ENCODE data around the gene POGK.
"Not testable (repeated sequence)": the region's sequence is repeated elsewhere in the genome, so short reads cannot be mapped to it uniquely, and the experiment has no call there.

POGK gene, protein sequence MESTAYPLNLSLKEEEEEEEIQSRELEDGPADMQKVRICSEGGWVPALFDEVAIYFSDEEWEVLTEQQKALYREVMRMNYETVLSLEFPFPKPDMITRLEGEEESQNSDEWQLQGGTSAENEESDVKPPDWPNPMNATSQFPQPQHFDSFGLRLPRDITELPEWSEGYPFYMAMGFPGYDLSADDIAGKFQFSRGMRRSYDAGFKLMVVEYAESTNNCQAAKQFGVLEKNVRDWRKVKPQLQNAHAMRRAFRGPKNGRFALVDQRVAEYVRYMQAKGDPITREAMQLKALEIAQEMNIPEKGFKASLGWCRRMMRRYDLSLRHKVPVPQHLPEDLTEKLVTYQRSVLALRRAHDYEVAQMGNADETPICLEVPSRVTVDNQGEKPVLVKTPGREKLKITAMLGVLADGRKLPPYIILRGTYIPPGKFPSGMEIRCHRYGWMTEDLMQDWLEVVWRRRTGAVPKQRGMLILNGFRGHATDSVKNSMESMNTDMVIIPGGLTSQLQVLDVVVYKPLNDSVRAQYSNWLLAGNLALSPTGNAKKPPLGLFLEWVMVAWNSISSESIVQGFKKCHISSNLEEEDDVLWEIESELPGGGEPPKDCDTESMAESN

DNA sequence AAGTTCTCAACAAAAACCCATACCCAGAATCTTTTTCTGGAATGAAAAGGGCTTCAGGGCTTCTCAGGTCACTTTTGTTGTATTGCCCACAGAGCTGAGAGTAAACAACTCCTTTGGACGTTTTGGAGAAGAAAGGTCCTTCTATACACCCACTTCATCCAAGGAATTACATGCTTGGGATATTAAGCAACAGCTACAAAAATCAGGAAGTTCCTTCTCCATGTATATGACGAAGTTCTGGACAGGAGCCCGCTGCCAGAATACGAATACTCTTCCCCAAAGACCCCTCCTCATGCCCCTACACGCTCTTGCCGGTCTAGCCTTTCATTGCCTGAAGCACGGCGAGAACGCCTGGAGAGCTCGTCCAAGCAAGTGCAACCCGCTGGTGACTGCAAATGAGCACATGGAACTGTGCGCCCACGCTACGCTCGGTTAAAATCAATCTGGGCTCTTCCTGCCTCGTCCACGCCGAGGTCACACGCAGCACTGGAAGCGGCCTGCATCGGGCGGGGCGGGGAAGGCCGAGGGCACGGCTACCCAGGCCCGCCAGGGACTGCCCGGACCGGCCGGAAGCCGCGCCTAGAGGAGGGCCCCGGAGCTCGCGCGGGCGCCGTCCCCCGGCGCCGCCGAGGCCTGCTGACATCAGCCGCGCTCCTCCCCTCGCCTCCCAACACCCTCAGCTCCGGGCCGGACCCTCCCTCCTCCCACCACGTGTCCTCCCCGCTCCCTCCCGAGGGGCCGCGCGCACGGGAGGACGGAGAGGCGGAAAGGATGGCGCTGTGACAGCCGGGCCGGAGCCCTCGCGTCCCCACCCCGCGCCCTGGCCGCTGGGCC is at the start of gene POGK:
Gene POGK (plus strand): TSS at position 710 of the 834 bp plus-strand sequence. CDS start 1,482 bp downstream, outside the sequence.
- peak; percentile 85 to 89 for DNase-seq

DNA sequence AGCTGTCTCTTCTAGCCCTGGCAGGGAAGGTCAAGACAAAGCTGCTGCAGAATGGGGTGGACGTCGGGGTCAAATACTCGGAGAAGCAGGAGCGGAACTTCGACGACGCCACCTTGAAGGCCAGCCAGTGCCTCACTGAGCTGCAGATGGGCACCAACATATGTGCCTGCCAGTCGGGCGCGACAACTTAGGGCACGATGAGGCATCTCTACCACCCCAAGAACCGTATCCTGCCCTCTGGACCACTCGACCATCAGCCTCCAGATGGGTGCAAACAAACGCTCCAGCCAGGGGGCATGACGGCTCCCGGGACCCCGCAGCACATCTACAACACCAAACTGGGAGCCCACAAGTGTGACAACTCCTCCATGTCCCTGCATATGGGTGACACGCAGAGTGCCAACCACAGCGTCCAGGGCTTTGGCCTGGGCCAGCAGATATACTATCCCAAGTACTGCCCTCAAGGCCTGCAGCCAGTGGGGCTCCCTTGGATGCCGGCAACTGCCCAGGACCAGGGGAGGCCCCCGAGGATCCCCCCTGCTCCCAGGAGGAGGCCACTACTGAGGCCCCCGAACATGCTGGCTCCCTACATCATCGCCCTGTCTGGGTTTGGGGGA is 42.5 kb upstream of the POGK start:
- no peak for DNase-seq

DNA sequence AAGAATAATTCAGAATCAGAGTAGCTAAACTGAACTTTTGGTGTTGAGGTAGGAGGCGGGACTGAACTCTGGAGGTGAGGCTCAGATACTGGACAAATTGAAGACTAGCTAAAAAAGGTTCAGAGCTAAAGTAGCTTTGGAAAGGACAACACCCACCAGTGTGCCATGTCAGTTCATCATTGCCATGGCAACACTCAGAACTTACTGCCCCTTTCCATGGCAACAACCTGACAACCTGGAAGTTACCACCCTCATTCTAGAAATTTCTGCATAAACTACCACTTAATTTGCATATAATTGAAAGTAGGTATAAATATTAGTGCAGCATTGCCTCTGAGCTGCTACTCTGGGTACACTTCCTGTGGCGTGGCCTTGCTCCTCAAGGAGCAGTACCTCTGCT is 30.3 kb upstream of the POGK start:
- DNase-seq, result no peak

DNA sequence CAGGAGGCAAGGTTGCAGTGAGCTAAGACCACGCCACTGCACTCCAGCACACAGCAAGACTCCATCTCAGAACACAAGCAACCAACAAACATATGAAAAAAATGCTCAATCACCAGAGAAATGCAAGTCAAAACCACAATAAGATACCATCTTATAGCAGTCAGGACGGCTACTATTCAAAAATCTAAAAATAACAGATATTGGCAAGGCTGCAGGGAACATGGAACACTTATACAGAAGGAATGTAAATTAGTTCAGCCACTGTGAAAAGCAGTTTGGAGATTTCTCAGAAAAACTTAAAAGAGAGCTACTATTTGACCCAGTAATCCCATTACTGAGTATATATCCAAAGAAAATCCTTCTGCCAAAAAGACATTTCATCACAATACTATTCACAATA is 27.6 kb upstream of the POGK start:
- no peak for DNase-seq

DNA sequence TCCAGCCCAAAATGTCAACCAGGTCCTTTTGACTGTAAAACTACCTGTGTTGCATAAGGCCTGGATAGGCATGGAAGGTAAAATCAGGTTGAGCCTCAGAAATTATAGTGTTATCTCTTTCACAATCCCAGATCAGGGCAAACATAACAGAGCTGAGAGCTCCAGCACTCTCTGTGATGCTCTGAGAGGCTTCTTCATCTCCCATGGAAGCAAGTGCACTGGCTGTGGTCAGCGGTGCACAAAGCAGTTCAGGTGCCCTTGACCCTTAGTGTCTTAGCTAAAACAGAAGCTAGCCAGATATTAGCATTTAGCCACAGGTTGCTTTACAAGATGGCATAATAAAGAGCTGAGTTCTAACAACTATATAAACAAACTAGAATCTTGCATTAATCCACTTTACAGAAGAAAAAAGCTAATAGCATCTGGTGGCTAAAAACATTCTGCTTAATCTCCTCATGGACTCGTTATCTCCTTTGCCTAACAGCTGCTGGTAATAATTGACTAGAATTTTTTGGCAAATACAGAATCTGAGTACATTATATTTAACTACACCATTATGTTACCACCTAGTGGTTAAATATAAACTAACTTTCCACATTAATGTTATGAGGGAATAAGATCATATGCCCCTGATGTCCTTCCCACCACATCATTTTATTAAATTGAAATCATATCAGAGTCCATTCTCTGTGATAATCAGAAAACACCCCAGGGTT is 25.6 kb upstream of the POGK start:
- no peak for DNase-seq

DNA sequence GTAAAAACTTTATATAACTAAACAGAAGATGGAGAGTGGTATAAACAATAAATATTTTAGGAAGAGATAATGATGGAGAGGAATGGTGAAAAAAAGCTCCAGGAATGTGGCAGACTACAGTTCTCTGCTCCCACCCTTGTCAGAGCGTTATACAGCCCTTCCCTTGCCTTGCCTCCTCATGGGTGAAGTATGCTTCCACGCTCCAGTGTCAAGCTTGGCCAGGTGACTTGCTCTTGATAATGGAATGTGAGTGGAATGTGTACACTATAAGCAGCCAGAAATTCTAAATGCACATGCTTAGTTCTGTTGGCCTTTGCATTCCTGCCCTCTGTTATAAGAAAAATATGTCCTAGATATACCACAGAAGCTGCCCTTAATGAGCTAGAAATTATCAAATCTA is 24.7 kb upstream of the POGK start:
- DNase-seq, result no peak

DNA sequence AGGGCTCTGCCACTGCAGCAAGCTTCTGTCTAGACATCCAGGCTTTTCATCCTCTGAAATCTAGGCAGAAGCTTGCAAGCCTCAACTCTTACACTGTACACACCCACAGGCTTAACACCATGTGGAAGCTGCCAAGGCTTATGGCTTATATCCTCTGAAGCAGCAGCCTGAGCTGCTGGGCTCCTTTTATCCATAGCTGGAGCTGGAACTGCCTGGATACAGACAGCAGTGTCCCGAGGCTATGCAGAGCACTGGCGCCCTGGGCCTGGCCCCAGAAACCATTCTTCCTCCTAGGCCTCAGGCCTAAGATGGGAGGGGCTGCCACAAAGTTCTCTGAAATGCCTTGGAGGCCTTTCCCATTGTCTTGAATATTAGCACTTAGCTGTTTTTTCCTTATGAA is 19.3 kb upstream of the POGK start:
- no peak for DNase-seq

DNA sequence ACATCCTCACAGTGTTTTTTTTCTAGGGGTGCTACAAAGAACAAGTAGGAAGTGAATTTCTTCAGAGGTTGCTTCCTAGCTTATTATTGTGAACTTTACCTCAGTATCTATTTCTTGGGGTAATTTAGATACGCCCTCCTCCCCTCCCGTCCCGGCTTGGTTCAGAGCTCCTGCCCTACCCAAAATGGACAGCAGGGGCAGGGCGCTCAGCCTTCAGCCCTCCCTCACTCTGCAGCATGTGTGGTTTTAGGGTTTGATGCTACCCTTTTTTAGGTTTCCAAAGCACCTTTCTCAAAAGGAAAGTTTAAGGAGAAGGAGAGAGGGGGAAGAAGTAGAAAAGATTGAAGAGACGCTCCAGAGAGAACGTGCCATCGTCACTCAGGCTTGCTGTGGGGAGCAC is 16.9 kb upstream of the POGK start:
- DNase-seq, result no peak

DNA sequence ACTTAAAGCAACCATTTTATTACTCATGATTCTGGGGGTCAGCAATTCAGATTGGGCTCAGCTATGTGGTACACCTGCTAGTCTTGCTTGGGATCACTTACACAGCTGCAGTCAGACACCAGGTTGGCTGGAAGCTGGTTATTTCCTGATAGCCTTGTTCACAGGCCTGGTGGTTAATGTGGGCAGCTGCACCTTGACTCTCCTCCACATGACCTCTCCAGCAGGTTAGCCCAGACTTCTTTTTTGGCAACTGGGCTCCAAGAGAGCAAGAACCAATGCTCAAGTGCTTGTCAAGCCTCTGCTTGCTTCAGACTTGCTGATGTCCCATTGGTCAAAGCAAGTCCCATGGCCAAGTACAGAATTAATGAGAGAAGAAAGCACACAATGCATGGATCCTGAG is 11.8 kb upstream of the POGK start:
- DNase-seq, result no peak

DNA sequence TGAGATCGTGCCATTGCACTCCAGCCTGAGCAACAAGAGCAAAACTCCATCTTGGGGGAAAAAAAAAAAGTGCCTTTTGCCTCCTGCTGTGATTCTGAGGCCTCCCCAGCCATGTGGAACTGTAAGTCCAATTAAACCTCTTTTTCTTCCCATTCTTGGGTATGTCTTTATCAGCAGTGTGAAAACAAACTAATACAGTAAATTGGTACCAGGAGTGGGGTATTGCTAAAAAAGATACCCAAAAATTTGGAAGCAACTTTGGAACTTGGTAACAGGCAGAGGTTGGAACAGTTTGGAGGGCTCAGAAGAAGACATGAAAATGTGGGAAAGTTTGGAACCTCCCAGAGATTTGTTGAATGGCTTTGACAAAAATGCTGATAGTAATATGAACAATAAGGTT is 9.5 kb upstream of the POGK start:
- DNase-seq, result not testable (repeated sequence)

DNA sequence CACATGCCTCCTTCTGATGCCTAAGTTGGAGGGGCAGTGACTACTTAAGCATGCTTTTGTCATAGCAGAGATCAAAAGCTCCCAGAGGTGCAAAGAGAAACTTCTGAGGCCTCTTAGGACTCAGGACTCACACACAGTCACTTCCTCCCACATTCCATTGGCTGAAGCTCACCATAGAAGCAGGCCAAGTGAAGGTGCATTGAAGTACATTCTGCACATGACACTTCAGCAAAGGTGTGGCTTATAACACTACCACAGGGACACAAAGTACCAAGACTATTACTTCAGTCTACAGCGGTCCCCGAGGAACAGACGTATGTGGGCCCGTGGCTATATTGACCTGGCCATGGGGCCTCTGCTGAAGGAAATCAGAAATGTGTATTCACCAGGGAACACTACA is 2.5 kb upstream of the POGK start:
- DNase-seq, result no peak

DNA sequence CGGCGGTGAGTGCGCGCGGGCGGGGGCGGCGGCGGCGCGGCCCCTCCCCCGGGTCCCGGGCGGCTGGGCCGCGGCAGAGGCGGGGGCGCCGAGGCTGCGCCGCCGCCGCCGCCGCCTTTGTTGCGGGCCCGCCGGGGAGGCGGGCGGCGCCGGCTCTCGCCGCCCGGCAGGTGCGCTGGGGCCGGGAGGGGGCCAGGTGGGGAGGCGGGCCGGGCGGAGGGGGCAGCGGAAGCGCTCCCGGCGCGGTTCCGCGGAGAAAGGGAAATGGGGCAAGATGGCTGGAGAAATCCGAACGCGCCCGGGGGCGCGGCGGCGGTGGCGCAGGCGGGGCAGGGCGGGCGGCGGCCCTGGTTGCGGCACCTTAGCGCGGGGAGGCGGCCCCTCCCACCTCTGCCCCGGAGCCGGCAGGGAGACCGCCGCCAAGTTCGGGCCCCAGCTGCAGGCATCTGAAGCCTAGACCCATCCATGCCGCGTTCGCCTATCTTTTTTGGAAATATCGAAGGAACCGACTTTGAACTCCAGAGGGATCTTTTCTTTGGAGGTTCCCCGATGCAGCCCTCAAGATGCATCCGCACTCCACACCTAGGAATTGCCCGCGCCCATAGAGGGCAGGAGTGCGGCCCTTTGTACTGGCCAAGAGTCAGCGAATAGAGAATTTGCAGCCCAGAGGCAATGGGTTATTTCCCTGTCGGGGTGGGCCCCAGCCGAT is 479 bp downstream of the POGK start:
- peak; percentile 59 to 60 for DNase-seq

DNA sequence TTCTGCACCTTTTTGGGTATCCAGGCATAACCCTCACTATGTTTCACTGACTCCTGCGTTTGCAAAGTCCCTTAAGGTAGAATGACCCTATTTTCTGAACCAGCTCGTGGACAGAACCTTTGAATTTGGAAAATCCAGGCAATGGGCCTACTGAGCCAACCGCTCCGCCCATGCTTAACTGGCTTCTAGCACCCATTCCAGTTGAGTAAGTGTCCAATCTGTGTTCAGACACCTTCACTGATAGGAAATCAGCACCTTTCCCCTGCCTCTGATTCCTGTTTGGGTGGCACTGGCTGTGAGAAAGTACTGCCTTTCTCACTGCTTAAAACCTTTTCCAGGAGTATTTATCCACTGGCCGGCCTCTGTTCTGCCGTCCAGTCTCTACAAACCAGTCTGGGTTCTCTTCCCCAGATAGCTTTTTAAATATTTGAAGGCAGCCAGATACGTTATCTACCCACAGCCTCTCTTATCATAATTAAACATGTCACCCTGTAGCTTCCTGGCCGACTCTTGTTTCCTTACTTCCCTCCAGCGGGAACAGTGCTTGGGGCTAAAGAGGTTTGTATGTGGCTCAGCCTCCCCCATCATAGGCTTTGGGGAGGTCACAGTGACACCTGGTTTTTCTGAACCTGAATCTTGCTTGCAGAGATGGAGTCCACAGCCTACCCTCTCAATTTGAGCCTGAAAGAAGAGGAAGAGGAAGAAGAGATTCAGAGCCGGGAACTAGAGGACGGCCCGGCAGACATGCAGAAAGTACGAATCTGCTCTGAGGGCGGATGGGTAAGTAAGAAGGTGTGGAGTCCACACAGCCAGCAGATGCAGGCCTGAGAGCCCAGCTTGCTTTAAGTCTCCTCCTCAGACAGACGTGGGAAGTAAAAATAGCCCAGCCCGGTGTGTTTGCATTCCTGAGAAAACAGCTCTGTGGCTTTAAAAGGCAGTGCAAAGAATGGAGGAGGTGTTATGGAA is 1.3 kb downstream of the POGK start:
- DNase-seq, result no peak

DNA sequence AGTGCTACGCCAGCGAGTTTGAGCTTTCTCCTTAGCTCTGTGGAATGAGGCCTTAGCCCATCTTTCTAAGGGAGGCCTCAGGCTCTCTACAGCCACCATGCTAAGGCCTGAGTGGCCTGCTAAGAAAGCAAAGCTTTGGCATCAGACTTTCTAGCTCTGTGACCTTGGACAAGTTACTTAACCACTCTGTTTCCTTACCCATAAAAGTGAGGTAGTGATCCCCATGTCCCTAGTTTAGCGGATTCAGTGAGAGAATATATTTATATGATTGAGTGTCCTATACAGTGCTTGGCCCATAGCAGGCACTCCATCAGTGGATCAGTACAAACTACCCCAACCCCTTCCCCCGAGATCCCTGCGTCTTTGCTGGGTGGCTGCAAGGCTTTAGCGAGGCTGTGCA is 4.0 kb downstream of the POGK start:
- DNase-seq, result no peak

DNA sequence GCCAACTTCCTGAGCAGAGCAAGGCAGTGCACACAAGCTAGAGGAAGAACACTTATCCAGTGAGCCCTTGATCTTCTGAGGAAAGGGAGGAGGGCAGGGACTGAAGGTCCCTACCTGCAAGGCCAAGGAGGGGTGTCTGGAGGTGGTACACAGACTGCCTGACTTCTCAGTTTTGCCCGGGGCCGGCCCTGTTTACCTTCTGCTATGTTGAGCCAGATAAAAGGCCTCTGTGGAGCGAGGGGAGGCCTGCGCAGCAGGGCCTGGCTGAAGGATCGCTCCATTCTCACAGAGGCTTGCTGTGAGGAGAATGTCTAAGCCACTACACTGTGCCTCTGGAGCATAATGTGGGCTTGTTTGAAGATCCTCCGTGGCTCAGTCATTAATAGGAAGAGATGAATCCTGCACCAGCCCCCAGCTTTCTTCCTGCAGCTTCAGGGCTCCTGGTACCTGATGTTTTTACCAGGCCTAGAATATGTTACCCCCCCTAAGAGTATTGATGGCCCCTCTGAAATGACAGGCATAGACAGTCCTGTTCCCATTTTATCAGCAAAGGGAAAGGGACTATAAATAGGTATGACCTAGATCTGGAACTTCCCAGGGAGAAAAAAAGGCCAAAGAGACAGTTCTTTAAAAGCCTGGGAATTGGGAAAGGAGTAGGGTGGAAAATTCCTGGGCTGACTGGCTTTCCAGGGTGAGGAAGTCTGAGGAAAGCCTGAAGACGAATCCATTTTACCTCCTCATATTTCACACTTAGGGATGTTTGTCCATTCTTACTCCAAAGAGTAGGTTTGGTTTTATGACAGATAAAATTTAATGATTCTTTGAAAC is 4.7 kb downstream of the POGK start:
- DNase-seq, result no peak

DNA sequence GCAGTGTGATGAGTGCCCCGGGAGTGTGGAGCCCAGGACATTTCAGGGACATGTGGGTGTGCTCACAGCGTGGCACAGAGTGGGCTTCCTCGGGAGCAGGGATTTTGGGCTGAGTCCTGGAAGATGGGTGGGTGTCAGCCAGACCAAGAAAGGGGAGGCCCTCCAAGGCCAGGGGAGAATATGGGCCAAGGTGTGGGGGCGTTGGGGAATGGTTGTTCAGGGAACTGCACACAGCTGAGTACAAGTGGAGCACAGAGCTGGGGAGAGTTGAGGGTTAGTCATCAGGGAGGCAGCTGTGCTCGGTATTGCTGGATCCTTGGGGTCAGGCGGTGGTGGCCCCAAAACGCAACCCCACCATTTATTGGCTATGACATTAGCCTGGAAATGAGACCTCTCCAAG is 5.5 kb downstream of the POGK start:
- no peak for DNase-seq

DNA sequence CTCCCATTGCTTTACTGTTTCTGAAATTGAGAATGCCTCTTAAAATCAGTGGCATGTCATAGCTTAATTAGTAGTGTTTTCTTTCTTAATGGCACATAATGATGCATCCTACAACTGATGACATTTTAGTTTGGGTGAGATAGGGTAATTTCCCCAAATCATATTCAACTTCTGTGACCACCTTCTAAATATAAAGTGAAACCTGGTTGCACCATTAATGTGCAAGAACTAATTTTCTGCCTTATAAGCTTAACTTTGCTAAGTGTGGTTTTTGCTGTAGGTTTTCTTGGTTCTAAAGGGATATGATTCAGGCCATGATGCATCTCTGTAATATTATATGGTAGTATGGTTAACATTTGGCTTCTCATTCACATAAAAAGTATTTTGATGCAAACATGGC is 8.9 kb downstream of the POGK start:
- DNase-seq, result no peak

DNA sequence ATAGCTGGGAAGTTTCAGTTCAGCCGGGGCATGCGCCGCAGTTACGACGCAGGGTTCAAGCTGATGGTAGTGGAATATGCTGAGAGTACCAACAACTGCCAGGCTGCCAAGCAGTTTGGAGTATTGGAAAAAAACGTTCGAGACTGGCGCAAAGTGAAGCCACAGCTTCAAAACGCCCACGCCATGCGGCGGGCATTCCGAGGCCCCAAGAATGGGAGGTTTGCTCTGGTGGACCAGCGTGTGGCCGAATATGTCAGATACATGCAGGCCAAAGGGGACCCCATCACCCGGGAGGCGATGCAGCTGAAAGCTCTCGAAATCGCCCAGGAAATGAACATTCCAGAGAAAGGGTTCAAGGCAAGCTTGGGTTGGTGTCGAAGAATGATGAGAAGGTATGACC is 9.9 kb downstream of the POGK start:
- no peak for DNase-seq

DNA sequence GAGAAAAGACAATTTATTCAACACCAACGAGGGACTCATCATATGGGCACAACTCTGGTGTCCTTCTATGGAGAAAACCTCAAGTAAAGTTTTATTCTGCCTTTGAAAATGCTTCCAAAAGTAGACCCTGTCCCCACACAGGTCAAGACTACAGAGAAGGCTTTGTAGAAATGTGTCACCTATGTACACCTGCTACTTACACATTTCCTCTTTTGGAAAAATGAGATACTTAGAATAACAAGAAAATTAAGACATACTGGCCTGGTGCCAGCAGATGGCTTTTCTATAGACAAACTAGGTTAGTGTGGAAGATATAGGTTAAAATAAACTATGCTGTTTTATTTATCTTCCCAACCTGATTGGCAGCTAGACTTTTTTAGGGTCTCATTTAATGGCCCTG is 13.6 kb downstream of the POGK start:
- DNase-seq, result no peak

DNA sequence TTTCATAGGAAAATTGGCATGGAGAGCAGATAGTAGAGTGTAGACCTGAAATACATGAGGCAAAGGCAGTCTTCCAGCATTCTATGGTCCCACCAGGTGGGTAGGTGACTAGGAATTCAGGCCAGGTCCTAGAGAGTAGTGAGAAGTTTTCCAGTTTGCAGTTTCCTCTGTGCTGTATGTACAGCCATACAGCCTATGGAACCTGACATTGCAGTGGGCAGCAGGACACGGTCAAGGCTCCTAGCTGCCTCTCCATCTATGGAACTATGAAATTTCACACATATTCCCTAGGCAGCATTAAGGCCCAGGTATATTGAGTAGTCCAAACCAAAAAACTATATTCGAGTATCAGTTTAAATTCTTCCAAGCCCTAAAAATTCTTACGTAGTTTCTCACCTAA is 16.3 kb downstream of the POGK start:
- DNase-seq, result no peak

Data from activated CD4-positive, alpha-beta T cell treated with anti-CD3 and anti-CD28 coated beads, Interleukin-2, amount 50 U/mL, for 48 hours (primary cell).